Loucy (cell line): ENCODE measurements around the gene BZW2.

Experiments
- CTCF ChIP-seq: fragments of 200-600 bp; sonication (generic); conservative IDR thresholded peaks from 2 replicates; pipeline ENCODE4 v1.5.1; 2014; ENCODE audit warnings: mild to moderate bottlenecking, antibody characterized with exemption, low read length
- EZH2phosphoT487 ChIP-seq: fragments of 200-600 bp; IDR thresholded peaks from 2 replicates; pipeline ENCODE4 v1.6.1; 2018; ENCODE audit warnings: antibody characterized with exemption, mild to moderate bottlenecking, moderate library complexity, borderline replicate concordance

- no peak for TF ChIP-seq CTCF
- no peak for TF ChIP-seq EZH2phosphoT487
Observed at GRCh38 chr7:16609842-16610450, 36.0 kb upstream of the BZW2 start.
